Retinal pigment epithelial cell (primary cell): ENCODE measurements around the gene SGCD.

ENCODE experiments used
- DNase-seq: peaks from one replicate; pipeline ENCODE4 v3.0.0-alpha.2; 2010; ENCODE audit warnings: low read depth
- H3K4me3 ChIP-seq: 2 replicates; pipeline ENCODE4 v1.5.1; 2011; ENCODE audit warnings: mild to moderate bottlenecking, low read length, control low read depth, moderate library complexity
- CTCF ChIP-seq: conservative IDR thresholded peaks from 2 replicates; pipeline ENCODE4 v1.5.1; 2011; ENCODE audit warnings: low read depth, low read length, control low read depth, inconsistent platforms

The SGCD gene

GRCh38 chr5:156798201-156798600, 471.2 kb downstream of the SGCD start:
- H3K4me3 ChIP-seq, result no peak overlapping the region
- DNase-seq, result no peak
- TF ChIP-seq CTCF, result no peak

- no peak for TF ChIP-seq CTCF
- H3K4me3 ChIP-seq, result no peak overlapping the region
- no peak for DNase-seq
Observed at GRCh38 chr5:156799171-156799570, 472.2 kb downstream of the SGCD start.

- DNase-seq, result no peak
- H3K4me3 ChIP-seq, result no peak overlapping the region
- TF ChIP-seq CTCF, result no peak
Observed at GRCh38 chr5:156800929-156801328, 474.0 kb downstream of the SGCD start.

GRCh38 chr5:156802501-156802900, 475.5 kb downstream of the SGCD start:
- no peak for TF ChIP-seq CTCF
- no peak for DNase-seq
- no peak overlapping the region for H3K4me3 ChIP-seq

- DNase-seq, result no peak
- TF ChIP-seq CTCF, result no peak
Observed at GRCh38 chr5:156803404-156803803, 476.4 kb downstream of the SGCD start.

GRCh38 chr5:156812959-156813358, 486.0 kb downstream of the SGCD start:
- TF ChIP-seq CTCF, result no peak
- no peak overlapping the region for H3K4me3 ChIP-seq
- DNase-seq, result no peak

More at GRCh38 chr5:156803404-156803803, 476.4 kb downstream of the SGCD start:
- H3K4me3 ChIP-seq, result no peak overlapping the region

GRCh38 chr5:156815988-156816599, 489.1 kb downstream of the SGCD start:
- no peak overlapping the region for H3K4me3 ChIP-seq
- peak; percentile 46 for TF ChIP-seq CTCF
- no peak for DNase-seq
